HepG2 (cell line): ENCODE results near the gene RDH12. TPM values are rescaled to one million over a fixed set of nuclear protein-coding genes. Genes with fewer than 3 reads are reported as not detected.

Experiments
- AGO1 ChIP-seq: fragments of 200-400 bp; formaldehyde crosslinking; IDR thresholded peaks from 2 replicates; pipeline ENCODE4 v1.6.1; 2017; ENCODE audit warnings: mild to moderate bottlenecking, low read depth, low read length, moderate library complexity; ENCODE audit not compliant: poor library complexity, severe bottlenecking
- ATAD3A ChIP-seq: sonication (generic); formaldehyde crosslinking; IDR thresholded peaks from 2 replicates; pipeline ENCODE4 v1.4.0; 2020; ENCODE audit warnings: missing genetic modification reagents
- CBFB ChIP-seq: sonication (generic); formaldehyde crosslinking; IDR thresholded peaks from 2 replicates; pipeline ENCODE4 v1.4.0; 2020; ENCODE audit warnings: missing genetic modification reagents
- CREM ChIP-seq, 2 experiments: sonication (generic) in 1 of 2; formaldehyde crosslinking in 1 of 2; IDR thresholded peaks; 2 replicates each; pipeline versions ENCODE4 v1.4.0 to v1.6.1; 2016 to 2020; ENCODE audit warnings: antibody characterized with exemption in 1 of 2, mild to moderate bottlenecking in 1 of 2, missing genetic modification reagents in 1 of 2
- FIP1L1 ChIP-seq: fragments of 200-400 bp; formaldehyde crosslinking; IDR thresholded peaks from 2 replicates; pipeline ENCODE4 v1.6.1; 2018; ENCODE audit warnings: low read depth, mild to moderate bottlenecking, low read length, moderate library complexity, borderline replicate concordance; ENCODE audit not compliant: insufficient read depth
- GABPA ChIP-seq, 2 experiments: IDR thresholded peaks; 2 replicates each; pipeline ENCODE4 v1.6.1; 2011 to 2016; ENCODE audit warnings: low read depth in 2 of 2, low read length in 1 of 2, missing biosample characterization in 1 of 2, missing genetic modification characterization in 1 of 2
- HCFC1 ChIP-seq: fragments of 150-350 bp; IDR thresholded peaks from 2 replicates; pipeline ENCODE4 v1.6.1; 2014; ENCODE audit warnings: low read depth, low read length
- HNF4G ChIP-seq, 2 experiments: sonication (generic) in 1 of 2; formaldehyde crosslinking in 1 of 2; IDR thresholded peaks; 2 replicates each; pipeline versions ENCODE4 v1.4.0 to v1.6.1; 2011 to 2020; ENCODE audit warnings: borderline replicate concordance in 2 of 2, low read depth in 2 of 2, mild to moderate bottlenecking in 2 of 2, low read length in 1 of 2, missing genetic modification reagents in 1 of 2, moderate library complexity in 1 of 2
- IKZF4 ChIP-seq: sonication (generic); formaldehyde crosslinking; IDR thresholded peaks from 2 replicates; pipeline ENCODE4 v1.5.1; 2020; ENCODE audit warnings: borderline replicate concordance, mild to moderate bottlenecking, low read depth, missing genetic modification reagents; ENCODE audit errors: not compliant biosample characterization
- ZNF296 ChIP-seq: sonication (generic); formaldehyde crosslinking; conservative IDR thresholded peaks from 2 replicates; pipeline ENCODE4 v1.5.0; 2020; ENCODE audit warnings: mild to moderate bottlenecking, missing genetic modification reagents
- ZNF354B ChIP-seq: sonication (generic); formaldehyde crosslinking; IDR thresholded peaks from 2 replicates; pipeline ENCODE4 v1.8.0; 2022; ENCODE audit warnings: mild to moderate bottlenecking, missing genetic modification reagents
- ZSCAN31 ChIP-seq: sonication (generic); formaldehyde crosslinking; IDR thresholded peaks from 2 replicates; pipeline ENCODE4 v1.5.0; 2020; ENCODE audit warnings: low read depth, mild to moderate bottlenecking, missing genetic modification reagents
- polyA plus RNA-seq, 8 experiments: library from polyadenylated mRNA; depleted of rRNA in 3 of 8; stranded (reverse) in 7 of 8; unstranded in 1 of 8; fragments of >200 nt; fragmentation: Illumina TruSeq in 4 of 8; extraction: Trizol in 4 of 8; gene quantifications; 2 replicates each; pipeline versions ENCODE4 v1.2.1 to v1.2.3, GENCODE V29; 2011 to 2016; ENCODE audit warnings: low read depth in 4 of 8, missing spikeins in 1 of 8, mixed read lengths in 1 of 8; ENCODE audit not compliant: insufficient read depth in 1 of 8
- total RNA-seq, 5 experiments: library from RNA; depleted of rRNA; stranded (reverse); fragments of >200 nt; fragmentation: Illumina TruSeq; extraction: Trizol; gene quantifications; 2 replicates each; pipeline ENCODE4 v1.2.3, GENCODE V29; 2016; ENCODE audit warnings: low read depth in 1 of 5
- TF ChIP-seq, protein P1 (sequence below): sonication (generic); formaldehyde crosslinking; IDR thresholded peaks from 2 replicates; pipeline ENCODE4 v1.4.0; 2020; ENCODE audit warnings: mild to moderate bottlenecking, missing genetic modification reagents
- TF ChIP-seq, protein P2 (sequence below): sonication (generic); formaldehyde crosslinking; IDR thresholded peaks from 2 replicates; pipeline ENCODE4 v1.5.1; 2020; ENCODE audit warnings: missing genetic modification reagents, mild to moderate bottlenecking, borderline replicate concordance

RDH12 gene
- total and polyA plus RNA-seq, 2 of the 13 experiments (the other 11 are each of a cell fraction or from before 2014, with no cell fraction given) = 1.6 to 2.1 TPM

DNA sequence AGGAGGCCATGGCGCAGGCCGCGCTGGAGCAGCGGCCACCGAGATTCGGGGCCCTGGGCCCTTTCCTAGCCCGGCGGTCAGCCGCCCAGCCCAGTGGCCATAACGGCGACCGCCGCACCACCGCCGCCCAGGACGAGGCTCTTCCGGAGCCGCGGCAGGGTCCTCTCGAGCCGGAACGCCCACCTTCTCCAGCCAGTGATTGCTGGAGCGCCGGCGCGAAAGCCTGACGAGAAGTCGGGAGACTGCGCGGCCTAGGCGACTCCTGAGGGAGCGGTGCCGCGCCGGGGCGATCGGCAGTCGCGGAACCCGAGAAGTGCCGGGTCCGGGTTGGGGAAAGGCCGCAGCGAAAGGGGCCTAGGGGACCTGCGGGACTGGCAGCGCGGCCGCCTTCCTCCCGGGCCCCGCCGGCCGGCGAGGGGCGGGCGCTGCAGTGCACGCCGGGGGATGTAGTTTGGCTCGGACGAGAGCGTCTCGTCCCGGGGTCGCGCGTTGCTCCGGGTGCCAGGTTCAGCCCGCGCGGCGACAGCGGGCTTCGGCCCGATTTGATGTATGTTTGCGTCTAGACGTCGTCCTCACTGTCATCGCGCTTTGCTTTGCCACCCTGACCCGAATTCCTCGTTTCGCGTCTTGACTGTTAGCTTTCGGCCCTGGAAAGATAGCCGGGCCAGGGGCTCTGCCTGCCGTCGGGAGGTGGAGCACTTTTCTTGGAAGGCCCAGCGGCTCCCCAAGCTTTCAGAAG is 27.0 kb upstream of the RDH12 start, which contains the start of gene VTI1B (continued):
- TF ChIP-seq, protein P1, sequence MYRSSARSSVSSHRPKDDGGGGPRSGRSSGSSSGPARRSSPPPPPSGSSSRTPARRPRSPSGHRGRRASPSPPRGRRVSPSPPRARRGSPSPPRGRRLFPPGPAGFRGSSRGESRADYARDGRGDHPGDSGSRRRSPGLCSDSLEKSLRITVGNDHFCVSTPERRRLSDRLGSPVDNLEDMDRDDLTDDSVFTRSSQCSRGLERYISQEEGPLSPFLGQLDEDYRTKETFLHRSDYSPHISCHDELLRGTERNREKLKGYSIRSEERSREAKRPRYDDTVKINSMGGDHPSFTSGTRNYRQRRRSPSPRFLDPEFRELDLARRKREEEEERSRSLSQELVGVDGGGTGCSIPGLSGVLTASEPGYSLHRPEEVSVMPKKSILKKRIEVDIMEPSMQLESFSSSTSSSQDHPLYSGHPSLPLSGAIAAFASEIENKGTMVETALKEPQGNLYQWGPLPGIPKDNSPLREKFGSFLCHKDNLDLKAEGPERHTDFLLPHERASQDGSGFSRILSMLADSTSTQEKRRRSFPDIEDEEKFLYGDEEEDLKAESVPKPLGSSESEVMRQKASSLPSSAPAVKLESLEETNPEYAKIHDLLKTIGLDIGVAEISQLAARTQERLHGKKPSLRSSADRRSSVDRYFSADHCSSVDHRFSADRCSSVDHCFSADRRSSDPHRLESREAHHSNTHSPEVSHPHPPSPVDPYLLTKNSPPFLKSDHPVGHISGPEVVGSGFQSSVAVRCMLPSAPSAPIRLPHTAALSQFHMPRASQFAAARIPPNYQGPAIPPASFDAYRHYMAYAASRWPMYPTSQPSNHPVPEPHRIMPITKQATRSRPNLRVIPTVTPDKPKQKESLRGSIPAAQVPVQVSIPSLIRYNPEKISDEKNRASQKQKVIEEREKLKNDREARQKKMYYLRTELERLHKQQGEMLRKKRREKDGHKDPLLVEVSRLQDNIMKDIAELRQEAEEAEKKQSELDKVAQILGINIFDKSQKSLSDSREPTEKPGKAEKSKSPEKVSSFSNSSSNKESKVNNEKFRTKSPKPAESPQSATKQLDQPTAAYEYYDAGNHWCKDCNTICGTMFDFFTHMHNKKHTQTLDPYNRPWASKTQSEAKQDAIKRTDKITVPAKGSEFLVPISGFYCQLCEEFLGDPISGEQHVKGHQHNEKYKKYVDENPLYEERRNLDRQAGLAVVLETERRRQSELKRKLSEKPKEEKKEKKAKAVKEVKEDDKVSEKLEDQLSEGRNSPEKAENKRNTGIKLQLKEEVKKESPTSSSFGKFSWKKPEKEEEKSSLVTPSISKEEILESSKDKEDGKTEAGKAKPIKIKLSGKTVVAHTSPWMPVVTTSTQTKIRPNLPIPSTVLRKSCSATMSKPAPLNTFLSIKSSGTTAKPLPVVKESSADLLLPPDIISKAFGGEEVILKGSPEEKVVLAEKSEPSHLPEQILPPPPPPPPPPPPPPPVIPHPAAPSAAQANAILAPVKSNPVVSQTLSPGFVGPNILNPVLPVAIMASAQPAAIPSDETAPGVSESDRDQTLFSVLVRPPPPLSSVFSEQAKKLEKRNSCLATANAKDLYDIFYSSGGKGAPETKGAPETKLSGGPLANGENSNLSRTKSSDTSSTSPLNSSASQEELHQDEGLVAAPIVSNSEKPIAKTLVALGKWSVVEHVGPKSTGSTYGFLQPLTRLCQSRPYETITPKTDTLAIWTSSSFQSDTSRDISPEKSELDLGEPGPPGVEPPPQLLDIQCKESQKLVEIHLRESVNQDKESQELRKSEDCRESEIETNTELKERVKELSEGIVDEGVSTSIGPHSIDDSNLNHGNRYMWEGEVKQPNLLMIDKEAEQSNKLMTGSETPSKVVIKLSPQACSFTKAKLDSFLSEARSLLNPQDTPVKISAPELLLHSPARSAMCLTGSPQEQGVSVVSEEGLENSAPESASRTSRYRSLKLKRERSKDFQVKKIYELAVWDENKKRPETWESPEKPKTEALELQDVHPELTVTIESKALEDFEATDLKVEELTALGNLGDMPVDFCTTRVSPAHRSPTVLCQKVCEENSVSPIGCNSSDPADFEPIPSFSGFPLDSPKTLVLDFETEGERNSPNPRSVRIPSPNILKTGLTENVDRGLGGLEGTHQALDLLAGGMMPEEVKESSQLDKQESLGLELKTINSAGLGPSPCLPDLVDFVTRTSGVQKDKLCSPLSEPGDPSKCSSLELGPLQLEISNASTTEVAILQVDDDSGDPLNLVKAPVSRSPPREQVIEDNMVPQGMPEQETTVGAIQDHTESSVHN (CRISPR knock-in tag) = peak; percentile 61; the same call in 1 of the 2 replicates
- TF ChIP-seq HCFC1 (peak; percentile 86), ZNF296 (0 out of 2 replicates have a peak, but pooled peaks have one; percentile 41), ATAD3A (no peak), GABPA (IDR thresholded peaks at IDR 0.05; ENCODE audit: low read depth, low read length) (peak; percentile 36; the same call in 1 of the 2 replicates), GABPA (CRISPR knock-in tag; IDR thresholded peaks at IDR 0.05; ENCODE audit: low read depth) (peak; percentile 49; the same call in 1 of the 2 replicates), AGO1 (peak; percentile 93), CREM (IDR thresholded peaks at IDR 0.05) (peak; percentile 23; the same call in 1 of the 2 replicates), CREM (CRISPR knock-in tag; IDR thresholded peaks at IDR 0.05) (no peak), HNF4G (IDR thresholded peaks at IDR 0.05; ENCODE audit: borderline replicate concordance, low read depth, low read length) (no peak), HNF4G (CRISPR knock-in tag; IDR thresholded peaks at IDR 0.05; ENCODE audit: borderline replicate concordance, low read depth) (peak; percentile 51; the same call in 1 of the 2 replicates), ZSCAN31 (CRISPR knock-in tag) (no peak), ZNF354B (CRISPR knock-in tag) (no peak), CBFB (CRISPR knock-in tag) (0 out of 2 replicates have a peak, but pooled peaks have one; percentile 51), IKZF4 (peak; percentile 88), FIP1L1 (no peak)
- TF ChIP-seq, protein P2, sequence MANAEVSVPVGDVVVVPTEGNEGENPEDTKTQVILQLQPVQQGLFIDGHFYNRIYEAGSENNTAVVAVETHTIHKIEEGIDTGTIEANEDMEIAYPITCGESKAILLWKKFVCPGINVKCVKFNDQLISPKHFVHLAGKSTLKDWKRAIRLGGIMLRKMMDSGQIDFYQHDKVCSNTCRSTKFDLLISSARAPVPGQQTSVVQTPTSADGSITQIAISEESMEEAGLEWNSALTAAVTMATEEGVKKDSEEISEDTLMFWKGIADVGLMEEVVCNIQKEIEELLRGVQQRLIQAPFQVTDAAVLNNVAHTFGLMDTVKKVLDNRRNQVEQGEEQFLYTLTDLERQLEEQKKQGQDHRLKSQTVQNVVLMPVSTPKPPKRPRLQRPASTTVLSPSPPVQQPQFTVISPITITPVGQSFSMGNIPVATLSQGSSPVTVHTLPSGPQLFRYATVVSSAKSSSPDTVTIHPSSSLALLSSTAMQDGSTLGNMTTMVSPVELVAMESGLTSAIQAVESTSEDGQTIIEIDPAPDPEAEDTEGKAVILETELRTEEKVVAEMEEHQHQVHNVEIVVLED = peak; percentile 84; the same call in 1 of the 2 replicates
